Measurements from ENCODE around the gene TAOK3. TPM values are rescaled to one million over a fixed set of nuclear protein-coding genes. Genes with fewer than 3 reads are reported as not detected.

The TAOK3 gene
- total and polyA plus RNA-seq, 2 of the 4 experiments (the other 2 are of a cell fraction), result 26.3 to 54.5 TPM

- H2BK15ac ChIP-seq (ENCODE audit: low read depth, low read length), result no peak overlapping the region
- no peak overlapping the region for H3K4me2 ChIP-seq (ENCODE audit: low read depth, low read length)
- no peak overlapping the region for H3K27ac ChIP-seq (ENCODE audit: insufficient read depth, low read length)
- H3K36me3 ChIP-seq (ENCODE audit: control insufficient read depth, insufficient read depth, low read length), result peaks cover 3% of the 10 kb centered on the region; the same call in 1 of the 2 replicates
- no TSS peak for BruUV-seq (replicated peaks)
- H2AFZ ChIP-seq (replicated peaks; ENCODE audit: low read length, poor library complexity), result no peak overlapping the region
- H3K4me3 ChIP-seq (ENCODE audit: insufficient read depth, low read depth, low read length), result no peak overlapping the region
- no peak for ATAC-seq (ENCODE audit: low read depth)
- no peak overlapping the region for H3K9ac ChIP-seq (ENCODE audit: low read depth, low read length)
- in situ Hi-C loops (cut with MboI; ENCODE audit: low sequenced_read_pairs), result no loop called here
- no peak overlapping the region for H2BK5ac ChIP-seq (ENCODE audit: low read depth, low read length, poor library complexity, severe bottlenecking)
- TF ChIP-seq NFE2L2 (IDR thresholded peaks at IDR 0.05; ENCODE audit: low read depth, low read length) (no peak), CHD1 (IDR thresholded peaks at IDR 0.05; ENCODE audit: low read depth, low read length) (no peak), MXI1 (IDR thresholded peaks at IDR 0.05; ENCODE audit: borderline replicate concordance, low read depth, low read length) (no peak), POLR2A (IDR thresholded peaks at IDR 0.05; ENCODE audit: low read depth, low read length) (no peak), USF2 (IDR thresholded peaks at IDR 0.05; ENCODE audit: low read depth, low read length) (no peak), ELK1 (IDR thresholded peaks at IDR 0.05; ENCODE audit: borderline replicate concordance, low read depth, low read length) (no peak), RAD21 (IDR thresholded peaks at IDR 0.05; ENCODE audit: low read length) (no peak), CTCF (conservative IDR thresholded peaks at IDR 0.05; ENCODE audit: low read depth, low read length) (no peak), SMC3 (IDR thresholded peaks at IDR 0.05; ENCODE audit: low read depth, low read length) (no peak), FOS (IDR thresholded peaks at IDR 0.05; ENCODE audit: low read depth, low read length) (no peak), BHLHE40 (IDR thresholded peaks at IDR 0.05; ENCODE audit: low read depth, low read length) (no peak), RFX5 (IDR thresholded peaks at IDR 0.05; ENCODE audit: low read depth, low read length) (no peak), MAFK (IDR thresholded peaks at IDR 0.05; ENCODE audit: low read depth, low read length) (no peak), MAZ (IDR thresholded peaks at IDR 0.05; ENCODE audit: borderline replicate concordance, low read depth, low read length) (no peak), RCOR1 (IDR thresholded peaks at IDR 0.05; ENCODE audit: insufficient replicate concordance, low read length) (no peak), CEBPB (IDR thresholded peaks at IDR 0.05; ENCODE audit: low read depth, low read length) (no peak)
- no peak overlapping the region for H2BK20ac ChIP-seq (ENCODE audit: low read depth, low read length)
- no peak overlapping the region for H4K8ac ChIP-seq (ENCODE audit: low read depth in 2 of 2, low read length in 2 of 2)
- no peak for DNase-seq
- no peak overlapping the region for H3K18ac ChIP-seq (ENCODE audit: low read depth, low read length)
- H3K4me1 ChIP-seq (ENCODE audit: control insufficient read depth, insufficient read depth, low read length), result peaks cover 9% of the 10 kb centered on the region
- no peak overlapping the region for H4K5ac ChIP-seq (ENCODE audit: low read depth, low read length)
- dilution Hi-C loops (cut with HindIII; ENCODE audit: low sequenced_read_pairs, unreplicated experiment), result no loop called here
- peaks cover 8% of the 10 kb centered on the region; the same call in 1 of the 2 replicates for H4K20me1 ChIP-seq (ENCODE audit: insufficient read depth, low read length)
- H3K9me1 ChIP-seq (ENCODE audit: insufficient read depth, low read length), result no peaks in the 10 kb centered on the region; the same call in 1 of the 2 replicates
- no peak overlapping the region for H3K23ac ChIP-seq (ENCODE audit: low read depth, low read length)
- H2AK9ac ChIP-seq (replicated peaks; ENCODE audit: low read depth, low read length, poor library complexity), result no peak overlapping the region
- no peaks in the 10 kb centered on the region for H3K9me3 ChIP-seq (ENCODE audit: control insufficient read depth, insufficient read depth, low read length)
- ChIA-PET POLR2A (ENCODE audit: unreplicated experiment) (no interaction called here), CTCF (interaction anchor here (1.5 kb wide), 1 partner anchor 88 kb away, joined by 5 read pairs; the partner anchor contains the start of gene SUDS3)
- H3K4ac ChIP-seq (ENCODE audit: low read depth, low read length), result no peak overlapping the region
- no peak overlapping the region for H2AK5ac ChIP-seq (ENCODE audit: low read depth, low read length)
- H4K91ac ChIP-seq (ENCODE audit: insufficient read depth, low read depth, low read length), result no peak overlapping the region
- intact Hi-C loops (cut with micrococcal nuclease), result no loop called here
- no peak overlapping the region for H3K14ac ChIP-seq (replicated peaks; ENCODE audit: low read depth, low read length)
- H2BK120ac ChIP-seq (ENCODE audit: low read depth, low read length), result no peak overlapping the region
- no peaks in the 10 kb centered on the region for H3K27me3 ChIP-seq (ENCODE audit: control insufficient read depth, insufficient read depth, low read length)
- H3K56ac ChIP-seq (ENCODE audit: extremely low read depth, insufficient read depth, low read length), result no peak overlapping the region
- H3K79me1 ChIP-seq (ENCODE audit: low read depth in 1 of 2, low read length in 2 of 2), result peaks cover 26 to 50% of the 10 kb centered on the region in 2 experiments
Observed at GRCh38 chr12:118287728-118288127, 85.0 kb downstream of the TAOK3 start.
